Stimulated activated naive CD8-positive, alpha-beta T cell treated with anti-CD3 and anti-CD28 coated beads, Interleukin-15, Interleukin-2, amounts not matched to agents 100 ng/mL and 50 ng/mL, for 24 hours (primary cell): Measurements from ENCODE around the gene PGM2.
"Not testable (repeated sequence)": the region's sequence is repeated elsewhere in the genome, so short reads cannot be mapped to it uniquely, and the experiment has no call there.

Source experiments
- H3K27ac Mint-ChIP-seq: one replicate; pipeline ENCODE4 v1.8.0; 2021; ENCODE audit warnings: mild to moderate bottlenecking, mixed read lengths
- H3K27me3 Mint-ChIP-seq: one replicate; pipeline ENCODE4 v1.8.0; 2021; ENCODE audit warnings: mixed read lengths
- H3K36me3 Mint-ChIP-seq: one replicate; pipeline ENCODE4 v1.8.0; 2021; ENCODE audit warnings: low read depth, mixed read lengths
- H3K4me1 Mint-ChIP-seq: one replicate; pipeline ENCODE4 v1.8.0; 2021; ENCODE audit warnings: low read depth, mixed read lengths
- H3K4me3 Mint-ChIP-seq: one replicate; pipeline ENCODE4 v1.8.0; 2021; ENCODE audit warnings: mild to moderate bottlenecking, mixed read lengths
- H3K9me3 Mint-ChIP-seq: one replicate; pipeline ENCODE4 v1.8.0; 2021; ENCODE audit warnings: mixed read lengths

Gene PGM2

GRCh38 chr4:37802068-37802666 is 24.3 kb upstream of the PGM2 start:
- no peak overlapping the region for H3K4me3 Mint-ChIP-seq
- H3K27me3 Mint-ChIP-seq = no peaks in the 10 kb centered on the region
- no peaks in the 10 kb centered on the region for H3K4me1 Mint-ChIP-seq
- no peak overlapping the region for H3K27ac Mint-ChIP-seq
- no peaks in the 10 kb centered on the region for H3K9me3 Mint-ChIP-seq
- H3K36me3 Mint-ChIP-seq = no peaks in the 10 kb centered on the region

DNA sequence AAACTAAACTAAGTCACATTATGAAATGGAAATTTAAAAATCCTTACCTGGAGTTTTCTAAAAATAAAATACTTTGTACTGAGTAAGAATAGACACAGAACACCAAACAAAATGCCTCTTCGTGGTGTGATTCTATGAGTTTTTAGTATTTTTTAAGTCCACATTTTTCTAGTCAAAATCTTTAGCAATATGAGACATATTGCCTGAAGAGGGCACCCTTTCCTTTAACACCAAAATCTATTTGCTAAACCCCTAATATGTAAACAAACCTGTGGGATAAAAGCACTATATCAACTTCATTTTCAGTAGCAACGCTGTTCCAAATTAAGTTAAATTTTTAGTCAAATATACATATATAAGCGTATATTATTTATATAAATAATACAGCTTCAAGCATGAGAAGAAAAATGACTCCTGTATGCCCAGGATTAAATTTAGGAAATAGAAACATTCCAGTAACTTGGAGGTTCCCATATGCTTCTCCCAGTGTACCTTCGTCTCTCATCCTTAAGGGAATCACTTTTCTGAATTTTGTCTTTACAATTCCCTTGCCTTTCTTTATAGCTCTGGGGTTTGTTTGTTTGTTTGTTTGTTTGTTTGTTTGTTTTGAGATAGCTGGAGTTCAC is 23.0 kb upstream of the PGM2 start:
- no peaks in the 10 kb centered on the region for H3K4me1 Mint-ChIP-seq
- H3K36me3 Mint-ChIP-seq = no peaks in the 10 kb centered on the region
- no peaks in the 10 kb centered on the region for H3K9me3 Mint-ChIP-seq
- no peak overlapping the region for H3K4me3 Mint-ChIP-seq
- H3K27me3 Mint-ChIP-seq = no peaks in the 10 kb centered on the region
- H3K27ac Mint-ChIP-seq = no peak overlapping the region

DNA sequence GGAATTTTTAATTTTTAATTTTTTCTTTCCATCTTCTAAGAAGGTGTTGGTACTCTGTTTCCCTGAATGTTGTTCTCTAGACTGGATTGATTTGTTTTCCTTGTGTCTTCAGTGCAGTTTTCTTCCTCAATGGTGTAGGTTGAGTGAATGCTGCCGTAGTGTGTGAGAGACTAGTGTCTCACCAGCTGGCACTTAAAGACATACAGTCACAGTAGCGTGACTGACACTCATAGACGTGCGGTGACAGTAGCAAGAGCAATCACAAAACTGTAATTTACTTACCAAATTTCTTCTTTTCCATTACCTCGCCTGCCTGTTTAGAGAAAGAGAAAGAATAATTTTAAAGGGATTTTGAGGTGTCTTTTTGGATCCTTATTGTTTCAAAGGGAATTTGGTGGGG is 21.4 kb upstream of the PGM2 start:
- H3K27me3 Mint-ChIP-seq = no peaks in the 10 kb centered on the region
- no peaks in the 10 kb centered on the region for H3K9me3 Mint-ChIP-seq
- no peak overlapping the region for H3K4me3 Mint-ChIP-seq
- no peak overlapping the region for H3K27ac Mint-ChIP-seq
- H3K4me1 Mint-ChIP-seq = no peaks in the 10 kb centered on the region
- H3K36me3 Mint-ChIP-seq = no peaks in the 10 kb centered on the region

- Mint-ChIP-seq H3K4me3 (no peak overlapping the region), H3K27ac (no peak overlapping the region), H3K27me3 (no peaks in the 10 kb centered on the region), H3K9me3 (no peaks in the 10 kb centered on the region), H3K36me3 (no peaks in the 10 kb centered on the region), H3K4me1 (peaks cover 19% of the 10 kb centered on the region)
Observed at GRCh38 chr4:37812713-37813112, 13.8 kb upstream of the PGM2 start.

- Mint-ChIP-seq H3K9me3 (no peaks in the 10 kb centered on the region), H3K4me1 (peaks cover 19% of the 10 kb centered on the region), H3K36me3 (no peaks in the 10 kb centered on the region), H3K27ac (peak overlapping the region; percentile 88), H3K27me3 (no peaks in the 10 kb centered on the region), H3K4me3 (peak overlapping the region; percentile 11)
Observed at GRCh38 chr4:37815591-37815990, 10.9 kb upstream of the PGM2 start.

GRCh38 chr4:37816006-37816405 is 10.5 kb upstream of the PGM2 start:
- Mint-ChIP-seq H3K4me1 (peaks cover 19% of the 10 kb centered on the region), H3K27ac (peak overlapping the region; percentile 88), H3K36me3 (no peaks in the 10 kb centered on the region), H3K4me3 (peak overlapping the region; percentile 11), H3K27me3 (no peaks in the 10 kb centered on the region), H3K9me3 (no peaks in the 10 kb centered on the region)

- Mint-ChIP-seq H3K4me3 (no peak overlapping the region), H3K27ac (no peak overlapping the region), H3K4me1 (peaks cover 19% of the 10 kb centered on the region), H3K9me3 (no peaks in the 10 kb centered on the region), H3K27me3 (no peaks in the 10 kb centered on the region), H3K36me3 (no peaks in the 10 kb centered on the region)
Observed at GRCh38 chr4:37816719-37817118, 9.8 kb upstream of the PGM2 start.

DNA sequence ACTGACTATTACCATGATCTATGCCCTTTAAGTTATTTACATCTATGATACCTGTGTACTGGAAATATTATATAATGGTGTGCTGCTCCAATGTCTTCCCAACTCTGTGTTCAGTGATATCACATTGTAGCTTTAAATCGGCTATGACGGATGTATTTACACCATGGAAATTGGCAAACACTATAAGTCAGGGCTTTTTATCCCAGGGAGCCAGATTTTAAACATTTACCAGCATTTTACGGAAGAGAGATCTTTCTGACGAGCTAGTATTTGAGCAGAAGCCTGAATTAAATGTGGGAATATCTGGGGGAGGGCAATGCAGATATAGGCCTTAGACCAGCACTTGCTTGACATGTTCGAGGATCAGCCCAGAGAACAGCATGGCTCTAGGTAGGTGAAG is 7.7 kb upstream of the PGM2 start:
- no peaks in the 10 kb centered on the region for H3K36me3 Mint-ChIP-seq
- H3K27ac Mint-ChIP-seq = no peak overlapping the region
- H3K27me3 Mint-ChIP-seq = no peaks in the 10 kb centered on the region
- H3K9me3 Mint-ChIP-seq = no peaks in the 10 kb centered on the region
- peaks cover 19% of the 10 kb centered on the region for H3K4me1 Mint-ChIP-seq
- no peak overlapping the region for H3K4me3 Mint-ChIP-seq

DNA sequence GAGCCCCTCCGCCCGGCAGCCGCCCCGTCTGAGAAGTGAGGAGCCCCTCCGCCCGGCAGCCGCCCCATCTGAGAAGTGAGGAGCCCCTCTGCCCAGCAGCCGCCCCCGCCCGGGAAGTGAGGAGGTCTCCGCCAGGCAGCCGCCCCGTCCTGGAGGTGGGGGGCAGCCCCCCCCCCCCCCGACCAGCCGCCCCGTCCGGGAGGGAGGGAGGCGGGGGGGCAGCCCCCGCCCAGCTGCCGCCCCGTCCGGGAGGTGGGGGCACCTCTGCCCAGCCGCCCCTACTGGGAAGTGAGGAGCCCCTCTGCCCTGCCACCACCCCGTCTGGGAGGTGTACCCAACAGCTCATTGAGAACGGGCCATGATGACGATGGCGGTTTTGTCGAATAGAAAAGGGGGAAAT is 6.0 kb upstream of the PGM2 start:
- not testable (repeated sequence) for H3K27ac Mint-ChIP-seq, H3K27me3 Mint-ChIP-seq, H3K36me3 Mint-ChIP-seq, H3K9me3 Mint-ChIP-seq, H3K4me3 Mint-ChIP-seq
- H3K4me1 Mint-ChIP-seq = peaks cover 22% of the 10 kb centered on the region

GRCh38 chr4:37821953-37822605 is 4.4 kb upstream of the PGM2 start:
- H3K9me3 Mint-ChIP-seq = no peaks in the 10 kb centered on the region
- no peak overlapping the region for H3K27ac Mint-ChIP-seq
- H3K4me3 Mint-ChIP-seq = no peak overlapping the region
- H3K36me3 Mint-ChIP-seq = peaks cover 3% of the 10 kb centered on the region
- no peaks in the 10 kb centered on the region for H3K27me3 Mint-ChIP-seq
- H3K4me1 Mint-ChIP-seq = peaks cover 14% of the 10 kb centered on the region

GRCh38 chr4:37825501-37825900 is 985 bp upstream of the PGM2 start:
- peak overlapping the region; percentile 97 for H3K4me3 Mint-ChIP-seq
- peak overlapping the region; percentile 99 for H3K27ac Mint-ChIP-seq
- H3K27me3 Mint-ChIP-seq, H3K9me3 Mint-ChIP-seq: not testable (repeated sequence)
- peaks cover 39% of the 10 kb centered on the region for H3K4me1 Mint-ChIP-seq
- H3K36me3 Mint-ChIP-seq = peaks cover 33% of the 10 kb centered on the region

- H3K9me3 Mint-ChIP-seq = no peaks in the 10 kb centered on the region
- no peaks in the 10 kb centered on the region for H3K27me3 Mint-ChIP-seq
- H3K4me3 Mint-ChIP-seq = peak overlapping the region; percentile 97
- H3K27ac Mint-ChIP-seq = peak overlapping the region; percentile 99
- H3K4me1 Mint-ChIP-seq = peaks cover 39% of the 10 kb centered on the region
- H3K36me3 Mint-ChIP-seq = peaks cover 37% of the 10 kb centered on the region
Observed at GRCh38 chr4:37825968-37826294, 555 bp upstream of the PGM2 start.

- no peaks in the 10 kb centered on the region for H3K27me3 Mint-ChIP-seq
- H3K4me3 Mint-ChIP-seq = peak overlapping the region; percentile 97
- peaks cover 49% of the 10 kb centered on the region for H3K36me3 Mint-ChIP-seq
- H3K9me3 Mint-ChIP-seq = no peaks in the 10 kb centered on the region
- H3K27ac Mint-ChIP-seq = peak overlapping the region; percentile 99
- peaks cover 41% of the 10 kb centered on the region for H3K4me1 Mint-ChIP-seq
Observed at GRCh38 chr4:37827030-37827685, 672 bp downstream of the PGM2 start.

- H3K27ac Mint-ChIP-seq = peak overlapping the region; percentile 99
- no peaks in the 10 kb centered on the region for H3K27me3 Mint-ChIP-seq
- peaks cover 55% of the 10 kb centered on the region for H3K36me3 Mint-ChIP-seq
- no peaks in the 10 kb centered on the region for H3K9me3 Mint-ChIP-seq
- H3K4me1 Mint-ChIP-seq = peaks cover 41% of the 10 kb centered on the region
- H3K4me3 Mint-ChIP-seq = peak overlapping the region; percentile 97
Observed at GRCh38 chr4:37827802-37828321, 1.4 kb downstream of the PGM2 start.

GRCh38 chr4:37828843-37829242 is 2.4 kb downstream of the PGM2 start:
- Mint-ChIP-seq H3K9me3 (no peaks in the 10 kb centered on the region), H3K27me3 (no peaks in the 10 kb centered on the region), H3K27ac (no peak overlapping the region), H3K36me3 (peaks cover 58% of the 10 kb centered on the region), H3K4me1 (peaks cover 41% of the 10 kb centered on the region), H3K4me3 (peak overlapping the region; percentile 35)
